Vagina (tissue), 2 donors: ENCODE data around the gene RRM2.

Source experiments
- POLR2A ChIP-seq, 2 donors: fragments of 450-650 bp; IDR thresholded peaks; one replicate each; pipeline ENCODE4 v1.6.1; 2017; ENCODE audit warnings: antibody characterized with exemption in 2 of 2, mild to moderate bottlenecking in 2 of 2, moderate library complexity in 2 of 2
- POLR2AphosphoS5 ChIP-seq, 2 donors: sonication (generic); formaldehyde crosslinking; IDR thresholded peaks; one replicate each; pipeline ENCODE4 v1.9.0; 2017; ENCODE audit warnings: antibody characterized with exemption in 2 of 2, mild to moderate bottlenecking in 2 of 2, low read depth in 1 of 2; ENCODE audit not compliant: insufficient read depth in 1 of 2
- TF ChIP-seq, protein P1 (sequence below), 3 experiments: fragments of 450-650 bp in 2 of 3; fragments of 200-600 bp in 1 of 3; sonication (generic) in 1 of 3; IDR thresholded peaks; one replicate each; pipeline ENCODE4 v1.5.1; 2017 to 2019; ENCODE audit warnings: antibody characterized with exemption in 3 of 3, mild to moderate bottlenecking in 2 of 3, moderate library complexity in 2 of 3

DNA sequence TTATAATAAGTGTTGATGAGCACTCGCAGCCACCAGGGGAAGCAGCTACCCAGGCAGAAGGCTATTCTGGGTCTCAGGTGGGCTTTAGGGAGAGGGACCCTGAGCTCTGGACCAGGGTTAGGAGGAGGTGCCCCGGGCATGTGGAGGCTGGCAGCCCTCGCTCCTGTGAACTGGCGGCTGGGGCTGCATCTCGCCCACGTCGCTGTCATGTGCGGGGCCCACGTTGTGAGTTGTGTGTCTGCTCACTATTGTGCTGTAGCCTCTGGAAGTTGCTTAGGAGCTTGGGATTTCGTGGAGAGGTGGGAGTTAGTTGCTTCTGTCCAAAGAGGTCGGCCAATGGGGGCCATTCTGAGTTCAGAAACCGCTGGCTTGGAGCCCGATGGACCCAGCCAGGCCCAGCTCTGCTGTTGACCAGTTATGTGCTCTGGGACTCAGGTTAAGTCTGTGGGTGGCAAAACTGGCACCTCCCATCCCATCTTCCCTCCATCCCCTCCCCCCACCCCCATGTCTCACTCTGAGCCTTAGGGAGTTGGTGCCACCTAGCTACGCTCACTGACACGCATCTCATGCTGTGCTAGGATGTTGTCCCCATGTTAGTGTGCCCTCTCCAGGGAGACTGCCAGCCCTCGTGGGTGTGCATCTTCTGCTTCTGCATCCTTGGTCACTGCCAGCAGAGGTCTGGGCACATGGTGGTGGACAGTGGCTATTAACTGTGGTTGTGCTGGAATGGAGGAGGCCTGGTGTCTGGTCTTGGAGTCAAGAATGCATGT is 18.5 kb downstream of the RRM2 start:
- TF ChIP-seq, protein P1, sequence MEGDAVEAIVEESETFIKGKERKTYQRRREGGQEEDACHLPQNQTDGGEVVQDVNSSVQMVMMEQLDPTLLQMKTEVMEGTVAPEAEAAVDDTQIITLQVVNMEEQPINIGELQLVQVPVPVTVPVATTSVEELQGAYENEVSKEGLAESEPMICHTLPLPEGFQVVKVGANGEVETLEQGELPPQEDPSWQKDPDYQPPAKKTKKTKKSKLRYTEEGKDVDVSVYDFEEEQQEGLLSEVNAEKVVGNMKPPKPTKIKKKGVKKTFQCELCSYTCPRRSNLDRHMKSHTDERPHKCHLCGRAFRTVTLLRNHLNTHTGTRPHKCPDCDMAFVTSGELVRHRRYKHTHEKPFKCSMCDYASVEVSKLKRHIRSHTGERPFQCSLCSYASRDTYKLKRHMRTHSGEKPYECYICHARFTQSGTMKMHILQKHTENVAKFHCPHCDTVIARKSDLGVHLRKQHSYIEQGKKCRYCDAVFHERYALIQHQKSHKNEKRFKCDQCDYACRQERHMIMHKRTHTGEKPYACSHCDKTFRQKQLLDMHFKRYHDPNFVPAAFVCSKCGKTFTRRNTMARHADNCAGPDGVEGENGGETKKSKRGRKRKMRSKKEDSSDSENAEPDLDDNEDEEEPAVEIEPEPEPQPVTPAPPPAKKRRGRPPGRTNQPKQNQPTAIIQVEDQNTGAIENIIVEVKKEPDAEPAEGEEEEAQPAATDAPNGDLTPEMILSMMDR (IDR thresholded peaks at IDR 0.05), result no peak
- TF ChIP-seq POLR2A (IDR thresholded peaks at IDR 0.05) (no peak), POLR2AphosphoS5 (IDR thresholded peaks at IDR 0.05; ENCODE audit: insufficient read depth in 1 of 2, low read depth in 1 of 2) (no peak)
